Measurements from ENCODE around the gene SLC35B2.

GRCh38 chr6:44216677-44217331 lies 40.5 kb downstream of the SLC35B2 start, which contains the start of gene MYMX:
- no peak for TF ChIP-seq EZH2 (IDR thresholded peaks at IDR 0.05; ENCODE audit: borderline replicate concordance)
- TF ChIP-seq, protein P1, sequence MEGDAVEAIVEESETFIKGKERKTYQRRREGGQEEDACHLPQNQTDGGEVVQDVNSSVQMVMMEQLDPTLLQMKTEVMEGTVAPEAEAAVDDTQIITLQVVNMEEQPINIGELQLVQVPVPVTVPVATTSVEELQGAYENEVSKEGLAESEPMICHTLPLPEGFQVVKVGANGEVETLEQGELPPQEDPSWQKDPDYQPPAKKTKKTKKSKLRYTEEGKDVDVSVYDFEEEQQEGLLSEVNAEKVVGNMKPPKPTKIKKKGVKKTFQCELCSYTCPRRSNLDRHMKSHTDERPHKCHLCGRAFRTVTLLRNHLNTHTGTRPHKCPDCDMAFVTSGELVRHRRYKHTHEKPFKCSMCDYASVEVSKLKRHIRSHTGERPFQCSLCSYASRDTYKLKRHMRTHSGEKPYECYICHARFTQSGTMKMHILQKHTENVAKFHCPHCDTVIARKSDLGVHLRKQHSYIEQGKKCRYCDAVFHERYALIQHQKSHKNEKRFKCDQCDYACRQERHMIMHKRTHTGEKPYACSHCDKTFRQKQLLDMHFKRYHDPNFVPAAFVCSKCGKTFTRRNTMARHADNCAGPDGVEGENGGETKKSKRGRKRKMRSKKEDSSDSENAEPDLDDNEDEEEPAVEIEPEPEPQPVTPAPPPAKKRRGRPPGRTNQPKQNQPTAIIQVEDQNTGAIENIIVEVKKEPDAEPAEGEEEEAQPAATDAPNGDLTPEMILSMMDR (IDR thresholded peaks at IDR 0.05; ENCODE audit: poor library complexity): no peak
